ENCODE data around the gene C16orf96. TPM values are rescaled to one million over a fixed set of nuclear protein-coding genes. Genes with fewer than 3 reads are reported as not detected.

The C16orf96 gene
- total and polyA plus RNA-seq, 2 of the 13 experiments (the other 11 are each of a cell fraction or from before 2014, with no cell fraction given), result 0.03 TPM; not detected in 1

- TF ChIP-seq, protein P1, sequence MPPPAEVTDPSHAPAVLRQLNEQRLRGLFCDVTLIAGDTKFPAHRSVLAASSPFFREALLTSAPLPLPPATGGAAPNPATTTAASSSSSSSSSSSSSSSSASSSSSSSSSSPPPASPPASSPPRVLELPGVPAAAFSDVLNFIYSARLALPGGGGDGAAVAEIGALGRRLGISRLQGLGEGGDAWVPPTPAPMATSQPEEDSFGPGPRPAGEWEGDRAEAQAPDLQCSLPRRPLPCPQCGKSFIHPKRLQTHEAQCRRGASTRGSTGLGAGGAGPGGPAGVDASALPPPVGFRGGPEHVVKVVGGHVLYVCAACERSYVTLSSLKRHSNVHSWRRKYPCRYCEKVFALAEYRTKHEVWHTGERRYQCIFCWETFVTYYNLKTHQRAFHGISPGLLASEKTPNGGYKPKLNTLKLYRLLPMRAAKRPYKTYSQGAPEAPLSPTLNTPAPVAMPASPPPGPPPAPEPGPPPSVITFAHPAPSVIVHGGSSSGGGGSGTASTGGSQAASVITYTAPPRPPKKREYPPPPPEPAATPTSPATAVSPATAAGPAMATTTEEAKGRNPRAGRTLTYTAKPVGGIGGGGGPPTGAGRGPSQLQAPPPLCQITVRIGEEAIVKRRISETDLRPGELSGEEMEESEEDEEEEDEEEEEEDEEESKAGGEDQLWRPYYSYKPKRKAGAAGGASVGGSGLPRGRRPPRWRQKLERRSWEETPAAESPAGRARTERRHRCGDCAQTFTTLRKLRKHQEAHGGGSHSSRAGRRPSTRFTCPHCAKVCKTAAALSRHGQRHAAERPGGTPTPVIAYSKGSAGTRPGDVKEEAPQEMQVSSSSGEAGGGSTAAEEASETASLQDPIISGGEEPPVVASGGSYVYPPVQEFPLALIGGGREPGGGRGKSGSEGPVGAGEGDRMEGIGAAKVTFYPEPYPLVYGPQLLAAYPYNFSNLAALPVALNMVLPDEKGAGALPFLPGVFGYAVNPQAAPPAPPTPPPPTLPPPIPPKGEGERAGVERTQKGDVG (CRISPR knock-in tag; IDR thresholded peaks at IDR 0.05; ENCODE audit: borderline replicate concordance), result no peak
- TF ChIP-seq JDP2 (CRISPR knock-in tag; IDR thresholded peaks at IDR 0.05; ENCODE audit: borderline replicate concordance) (no peak), ZNF768 (CRISPR knock-in tag; IDR thresholded peaks at IDR 0.05) (no peak), ZSCAN21 (CRISPR knock-in tag; IDR thresholded peaks at IDR 0.05; ENCODE audit: borderline replicate concordance) (no peak), CCAR2 (optimal IDR thresholded peaks at IDR 0.05; ENCODE audit: low read depth, low read length) (no peak), GLI4 (CRISPR knock-in tag; IDR thresholded peaks at IDR 0.05; ENCODE audit: borderline replicate concordance) (no peak), HOXA7 (CRISPR knock-in tag; IDR thresholded peaks at IDR 0.05) (no peak), GMEB2 (CRISPR knock-in tag; IDR thresholded peaks at IDR 0.05; ENCODE audit: low read depth) (peak; percentile 62; the same call in 1 of the 2 replicates)
- TF ChIP-seq, protein P2, sequence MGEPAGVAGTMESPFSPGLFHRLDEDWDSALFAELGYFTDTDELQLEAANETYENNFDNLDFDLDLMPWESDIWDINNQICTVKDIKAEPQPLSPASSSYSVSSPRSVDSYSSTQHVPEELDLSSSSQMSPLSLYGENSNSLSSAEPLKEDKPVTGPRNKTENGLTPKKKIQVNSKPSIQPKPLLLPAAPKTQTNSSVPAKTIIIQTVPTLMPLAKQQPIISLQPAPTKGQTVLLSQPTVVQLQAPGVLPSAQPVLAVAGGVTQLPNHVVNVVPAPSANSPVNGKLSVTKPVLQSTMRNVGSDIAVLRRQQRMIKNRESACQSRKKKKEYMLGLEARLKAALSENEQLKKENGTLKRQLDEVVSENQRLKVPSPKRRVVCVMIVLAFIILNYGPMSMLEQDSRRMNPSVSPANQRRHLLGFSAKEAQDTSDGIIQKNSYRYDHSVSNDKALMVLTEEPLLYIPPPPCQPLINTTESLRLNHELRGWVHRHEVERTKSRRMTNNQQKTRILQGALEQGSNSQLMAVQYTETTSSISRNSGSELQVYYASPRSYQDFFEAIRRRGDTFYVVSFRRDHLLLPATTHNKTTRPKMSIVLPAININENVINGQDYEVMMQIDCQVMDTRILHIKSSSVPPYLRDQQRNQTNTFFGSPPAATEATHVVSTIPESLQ (CRISPR knock-in tag; conservative IDR thresholded peaks at IDR 0.05), result no peak
- TF ChIP-seq, protein P3, sequence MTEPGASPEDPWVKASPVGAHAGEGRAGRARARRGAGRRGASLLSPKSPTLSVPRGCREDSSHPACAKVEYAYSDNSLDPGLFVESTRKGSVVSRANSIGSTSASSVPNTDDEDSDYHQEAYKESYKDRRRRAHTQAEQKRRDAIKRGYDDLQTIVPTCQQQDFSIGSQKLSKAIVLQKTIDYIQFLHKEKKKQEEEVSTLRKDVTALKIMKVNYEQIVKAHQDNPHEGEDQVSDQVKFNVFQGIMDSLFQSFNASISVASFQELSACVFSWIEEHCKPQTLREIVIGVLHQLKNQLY (CRISPR knock-in tag; IDR thresholded peaks at IDR 0.05), result peak; percentile 21; the same call in 1 of the 2 replicates
Measured at GRCh38 chr16:4624015-4624826, 68.1 kb downstream of the C16orf96 start, which contains the start of gene MGRN1 (continued).

Data from HepG2 (cell line).